ENCODE data around the gene HYAL1.

Gene HYAL1

DNA sequence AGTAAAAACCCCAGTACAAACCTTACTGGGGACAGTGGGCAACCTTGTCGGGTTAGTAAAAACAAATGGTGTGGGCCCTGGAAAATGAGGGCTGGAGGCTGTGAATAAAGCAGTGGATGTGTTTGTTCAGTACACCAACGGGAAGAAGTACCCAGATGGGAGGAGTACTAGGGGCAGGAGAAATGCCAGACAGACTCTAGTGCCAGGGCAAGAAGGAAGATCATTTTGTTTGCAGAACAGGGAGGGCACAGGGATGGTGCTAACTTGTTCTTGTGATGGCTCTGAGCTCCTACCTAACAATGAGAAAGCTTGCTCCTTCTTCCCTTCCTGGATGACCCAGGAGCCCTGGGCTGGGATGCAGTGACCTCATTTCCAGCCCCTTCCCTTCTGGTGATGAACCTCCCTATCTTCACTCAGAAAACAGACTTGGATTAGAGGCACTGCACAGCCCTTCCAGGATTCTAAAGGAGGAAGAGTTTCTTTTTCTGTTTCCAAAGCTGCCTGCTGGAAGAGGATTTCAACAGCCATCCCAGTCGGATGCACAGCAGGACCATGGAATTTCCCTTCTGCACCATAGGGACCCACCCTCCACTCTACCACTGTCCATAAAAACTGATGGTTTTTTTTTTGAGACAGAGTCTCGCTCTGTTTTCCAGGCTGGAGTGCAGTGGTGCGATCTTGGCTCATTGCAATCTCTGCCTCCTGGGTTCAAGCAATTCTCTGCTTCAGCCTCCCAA, 31.1 kb upstream of the HYAL1 start:
- no peak for DNase-seq (ENCODE audit: low spot score)

DNA sequence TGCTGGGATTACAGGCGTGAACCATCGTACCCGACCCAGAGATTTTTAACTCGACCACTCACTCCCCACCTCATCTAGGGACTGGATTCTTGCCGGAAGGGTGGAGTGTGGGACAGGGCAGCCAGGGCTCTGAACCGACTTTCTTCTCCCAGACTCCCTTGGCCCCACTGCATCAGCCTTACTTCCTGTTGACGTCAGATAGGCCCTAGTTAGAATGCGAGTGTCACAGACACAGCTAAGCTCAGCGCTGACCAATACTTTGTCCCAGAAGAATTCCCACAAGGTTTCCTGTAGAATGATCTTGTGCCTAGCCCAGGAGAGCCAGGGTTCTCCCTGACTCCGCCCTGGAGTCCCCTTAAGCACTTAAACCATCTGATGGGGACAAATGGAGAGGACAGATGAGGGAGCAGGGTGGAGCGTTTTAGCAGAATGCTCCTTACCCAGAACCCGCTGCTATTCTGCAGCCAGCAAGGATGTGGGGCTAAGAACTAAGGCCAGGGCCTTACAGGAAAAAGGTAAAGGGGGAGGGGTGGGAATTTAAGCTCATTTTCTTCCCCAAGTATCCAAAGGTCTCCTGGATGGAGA, 30.5 kb upstream of the HYAL1 start:
- no peak for DNase-seq (ENCODE audit: low spot score)

DNA sequence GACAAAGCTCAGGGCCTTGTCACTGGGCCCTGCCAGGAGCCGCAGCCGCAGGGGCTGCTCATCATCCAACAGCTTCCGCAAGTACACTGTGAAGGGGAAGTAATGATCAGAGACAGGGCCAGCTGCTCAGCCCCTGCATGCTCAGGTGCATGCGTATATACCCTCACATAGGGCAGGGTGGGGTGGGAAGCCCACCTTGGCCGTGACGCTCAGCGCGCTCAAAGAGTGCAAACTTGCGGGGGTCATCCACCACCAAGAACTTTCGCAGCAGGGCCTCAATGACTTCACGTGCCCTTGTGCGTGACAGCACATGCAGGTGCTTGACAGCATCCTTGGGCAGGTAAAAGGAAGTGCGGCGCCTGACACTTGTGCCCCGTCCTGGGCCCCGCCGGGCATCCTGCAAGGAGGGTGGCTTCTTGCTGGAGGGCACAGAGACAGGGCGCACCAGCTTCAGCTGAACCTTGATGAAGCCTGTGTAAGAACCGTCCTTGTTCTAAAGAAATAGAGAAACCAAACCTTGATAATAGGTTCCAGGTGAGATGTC, 28.1 kb upstream of the HYAL1 start:
- no peak for DNase-seq (ENCODE audit: low spot score)

- DNase-seq (ENCODE audit: low spot score), result no peak
Measured at GRCh38 chr3:50330330-50330729, 27.0 kb upstream of the HYAL1 start.

DNA sequence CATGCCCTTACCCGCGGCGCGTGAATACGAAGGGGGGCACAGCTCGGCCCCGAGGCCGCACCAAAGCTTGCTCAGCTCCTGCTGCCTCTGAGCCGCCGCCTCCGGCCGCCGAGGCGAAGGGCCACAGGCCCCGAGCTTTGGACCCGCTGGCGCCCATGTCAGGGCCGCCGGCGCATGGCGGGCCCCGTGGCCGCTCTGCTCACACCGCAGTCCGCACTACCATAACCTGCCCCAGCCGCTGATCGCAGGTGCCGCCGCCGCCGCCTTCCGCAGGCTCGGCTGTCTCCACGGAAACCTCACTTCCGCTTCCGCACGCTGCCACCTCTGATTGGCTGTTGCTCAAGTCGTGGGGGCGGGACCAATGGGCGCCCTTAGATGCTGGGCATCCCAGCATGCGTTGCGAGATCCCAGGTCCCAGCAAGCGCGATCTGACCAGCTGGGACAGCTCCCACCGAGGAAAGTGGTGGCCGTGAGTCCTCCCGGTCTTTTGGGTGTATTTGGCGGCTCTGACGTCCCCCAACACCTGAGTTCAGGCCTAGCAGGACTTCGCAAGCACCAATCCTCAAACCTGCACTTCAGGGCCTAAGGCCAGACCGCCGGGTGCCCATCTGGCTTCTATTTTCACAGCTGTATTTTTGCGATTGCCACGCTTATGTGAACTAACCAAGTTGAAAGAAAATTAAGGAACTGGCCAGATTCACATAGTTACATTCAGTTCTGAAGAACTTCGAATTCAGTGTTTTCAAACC, 24.7 kb upstream of the HYAL1 start, which contains the start of gene TUSC2:
TUSC2 (minus strand) TSS at position 281 of the 749 bp plus-strand sequence; CDS start at position 157, 124 bp downstream.
- peak; percentile 97 for DNase-seq (ENCODE audit: low spot score)

GRCh38 chr3:50327129-50327528, 23.8 kb upstream of the HYAL1 start:
- no peak for DNase-seq (ENCODE audit: low spot score)

GRCh38 chr3:50326182-50326541, 22.8 kb upstream of the HYAL1 start:
- DNase-seq (ENCODE audit: low spot score), result no peak

GRCh38 chr3:50325497-50326181, 22.3 kb upstream of the HYAL1 start:
- no peak for DNase-seq (ENCODE audit: low spot score)

DNA sequence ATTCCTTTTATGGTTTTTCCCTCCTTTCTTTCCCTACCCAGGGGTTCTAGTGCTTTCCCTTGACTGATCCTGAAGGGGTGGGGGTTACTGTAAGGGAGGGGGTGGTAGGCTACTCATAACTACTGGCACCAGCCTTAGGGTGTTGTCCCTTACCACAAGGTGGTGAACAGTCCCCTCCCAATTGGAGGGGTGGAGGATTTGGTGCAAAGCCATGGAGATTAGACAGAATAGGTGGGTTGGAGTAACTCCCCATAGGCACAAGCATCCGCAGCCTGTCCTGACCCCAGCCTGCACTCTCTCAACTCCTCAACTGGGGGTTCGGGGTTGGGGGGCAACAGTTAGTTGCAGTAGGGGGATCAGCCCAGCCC, 21.7 kb upstream of the HYAL1 start:
- DNase-seq (ENCODE audit: low spot score), result no peak

DNA sequence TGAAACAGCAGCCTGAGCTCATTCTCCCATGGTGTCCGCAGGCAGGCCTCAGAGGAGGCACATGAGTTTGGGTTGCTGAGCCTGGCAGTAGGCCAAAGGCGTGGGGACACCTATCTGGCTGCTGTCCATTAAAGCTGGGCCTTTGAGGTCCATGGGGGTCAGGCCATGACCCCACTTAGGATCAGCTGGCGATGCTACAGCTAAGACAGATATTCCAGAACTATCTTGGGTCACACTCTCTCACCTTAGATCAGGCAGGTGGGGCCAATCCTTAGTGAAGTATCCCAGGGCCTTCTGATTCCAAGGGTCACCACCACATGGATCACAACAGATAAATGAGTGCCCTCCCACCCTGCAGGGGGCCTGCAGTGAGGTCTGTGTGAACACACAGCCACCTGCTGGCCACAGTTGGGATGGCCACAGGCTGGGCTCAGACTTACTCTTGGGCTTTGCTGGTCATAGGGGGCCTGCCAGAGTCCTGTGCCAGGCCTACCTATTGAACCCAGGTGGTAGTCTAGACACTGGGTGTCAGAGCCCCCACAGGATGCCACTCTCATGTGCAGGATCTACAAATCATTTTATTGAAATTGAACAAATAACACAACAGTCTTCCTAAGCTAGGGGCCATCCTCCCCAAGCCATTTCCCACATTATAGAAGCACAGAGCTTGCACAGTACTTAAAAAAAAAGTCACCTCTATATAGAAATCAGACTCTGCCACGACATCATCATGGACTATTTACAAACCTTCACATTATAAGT, 21.2 kb upstream of the HYAL1 start:
- peak; percentile 80 for DNase-seq (ENCODE audit: low spot score)

DNA sequence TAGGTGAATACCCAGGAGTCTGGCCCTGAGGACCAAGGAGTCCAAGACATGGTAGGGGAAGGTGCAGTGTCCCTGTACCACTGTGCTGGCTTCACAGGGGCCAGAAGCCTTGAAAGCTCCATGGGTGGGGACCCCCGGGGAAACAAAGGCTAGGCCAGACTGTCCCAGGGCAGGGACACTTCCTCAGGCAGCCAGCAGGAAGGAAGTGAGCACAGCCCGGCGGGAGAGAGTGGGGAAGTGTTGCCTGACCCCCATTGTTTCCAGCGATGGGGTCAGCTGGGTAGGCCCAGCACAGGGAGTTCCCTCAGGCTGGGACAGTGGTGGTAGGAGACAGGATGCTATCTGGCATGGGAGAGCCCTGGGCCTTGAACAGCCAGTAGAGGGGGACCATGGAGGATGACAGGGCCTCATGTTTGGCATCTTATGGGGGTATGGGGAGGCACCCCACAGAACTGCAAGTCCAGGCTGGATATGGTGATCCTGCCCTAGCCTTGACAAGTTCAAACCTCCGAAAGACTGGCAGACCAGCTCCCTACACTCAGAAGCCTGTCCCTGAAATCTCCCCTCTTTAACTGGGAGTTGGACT, 20.3 kb upstream of the HYAL1 start:
- no peak for DNase-seq (ENCODE audit: low spot score)

DNA sequence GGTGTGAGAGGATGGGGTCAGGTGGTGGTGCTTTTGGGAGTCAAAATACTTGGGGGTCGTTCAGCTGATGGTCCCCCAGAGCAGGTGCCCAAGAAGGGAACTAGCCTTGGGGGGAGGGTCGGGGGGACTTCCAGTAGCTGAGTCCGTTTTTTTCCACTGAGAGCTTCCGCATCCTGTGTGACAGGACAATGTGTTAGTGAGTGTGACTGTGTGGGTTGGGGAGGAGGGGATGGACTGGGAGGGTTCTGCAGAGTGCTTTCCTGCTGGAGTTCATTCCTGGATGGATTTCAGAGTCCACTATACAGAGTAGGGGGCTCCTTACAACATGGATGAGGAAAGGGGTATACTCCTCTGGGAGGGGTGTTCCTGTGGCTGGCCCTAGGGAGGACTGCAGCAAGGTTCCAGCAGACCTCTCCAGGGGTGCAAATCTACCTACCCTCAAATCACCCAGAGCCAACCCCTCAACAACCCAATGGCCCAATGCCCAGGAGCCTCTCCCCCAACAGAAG, 19.8 kb upstream of the HYAL1 start:
- DNase-seq (ENCODE audit: low spot score), result no peak

- DNase-seq (ENCODE audit: low spot score), result no peak
Measured at GRCh38 chr3:50322386-50323091, 19.2 kb upstream of the HYAL1 start, which contains the start of gene HYAL2. HYAL2 (minus strand) TSS chr3:50322745; CDS start chr3:50320489, 2,256 bp downstream.

GRCh38 chr3:50322115-50322385, 18.7 kb upstream of the HYAL1 start:
- DNase-seq (ENCODE audit: low spot score), result no peak

- peak; percentile 94 for DNase-seq (ENCODE audit: low spot score)
Measured at GRCh38 chr3:50321336-50322114, 18.2 kb upstream of the HYAL1 start.

GRCh38 chr3:50320853-50321335, 17.5 kb upstream of the HYAL1 start:
- peak; percentile 93 for DNase-seq (ENCODE audit: low spot score)

DNA sequence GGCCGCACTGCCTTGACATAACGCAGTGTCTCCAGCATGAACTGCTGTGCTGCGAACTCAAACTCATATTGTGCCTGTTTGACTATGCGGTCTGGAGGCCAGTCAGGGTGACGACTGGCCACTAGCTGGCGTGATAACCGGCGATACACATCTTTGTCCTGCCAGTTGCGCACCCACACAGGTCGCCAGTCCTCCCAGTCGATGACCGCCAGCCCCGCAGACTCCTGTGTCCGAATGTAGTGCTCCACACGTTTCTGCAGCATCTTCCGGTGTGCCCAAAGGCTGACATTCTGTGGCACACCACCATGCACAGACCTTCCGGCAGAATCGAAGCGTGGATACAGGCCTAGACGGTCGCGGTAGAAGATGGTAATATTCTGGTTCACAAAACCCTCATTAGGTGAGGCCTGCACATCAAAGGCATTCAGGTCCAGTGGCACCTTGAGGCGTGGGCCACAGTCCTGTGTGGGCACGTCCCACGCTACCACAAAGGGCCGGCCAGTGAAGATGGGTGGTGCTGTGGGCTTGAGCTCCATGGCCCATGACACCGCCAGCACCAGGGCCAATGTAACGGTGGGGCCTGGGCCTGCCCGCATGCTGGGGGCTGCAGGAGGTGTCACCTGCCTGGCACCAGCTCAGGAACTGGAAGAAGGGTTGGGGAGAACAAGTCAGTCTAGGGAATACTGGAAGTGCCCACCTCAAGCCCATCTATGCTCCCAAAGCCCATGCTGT, 16.7 kb upstream of the HYAL1 start:
- no peak for DNase-seq (ENCODE audit: low spot score)

GRCh38 chr3:50319181-50319893, 16.0 kb upstream of the HYAL1 start:
- DNase-seq (ENCODE audit: low spot score), result no peak
